Measurements from ENCODE around the gene DNAH5.

- no peak for TF ChIP-seq CTCF (IDR thresholded peaks at IDR 0.05)
- no peak for TF ChIP-seq POLR2A (IDR thresholded peaks at IDR 0.05)
Measured at GRCh38 chr5:13943676-13944075, 812 bp downstream of the DNAH5 start.

Measured in lower leg skin (tissue), 3 donors.